Left ventricle myocardium inferior (tissue), 1 donor: ENCODE data around the gene SEBOX. TPM values are rescaled to one million over a fixed set of nuclear protein-coding genes. Genes with fewer than 3 reads are reported as not detected.

Source experiments
- DNase-seq: peaks from one replicate; pipeline ENCODE4 v3.0.0-alpha.2; 2020
- H3K27ac ChIP-seq: fragments of 200-600 bp; replicated peaks from 2 replicates; pipeline ENCODE4 v1.8.0; 2021
- H3K27me3 ChIP-seq: fragments of 200-600 bp; 2 replicates; pipeline ENCODE4 v1.8.0; 2021; ENCODE audit warnings: low read depth
- H3K36me3 ChIP-seq: fragments of 200-600 bp; 2 replicates; pipeline ENCODE4 v1.8.0; 2021
- H3K4me1 ChIP-seq: fragments of 200-600 bp; 2 replicates; pipeline ENCODE4 v1.8.0; 2021
- H3K4me3 ChIP-seq: fragments of 200-600 bp; 2 replicates; pipeline ENCODE4 v1.8.0; 2021; ENCODE audit warnings: mild to moderate bottlenecking, moderate library complexity
- H3K9me3 ChIP-seq: fragments of 200-600 bp; replicated peaks from 2 replicates; pipeline ENCODE4 v1.8.0; 2021
- CTCF ChIP-seq: fragments of 200-600 bp; IDR thresholded peaks from 2 replicates; pipeline ENCODE4 v1.8.0; 2021; ENCODE audit warnings: antibody characterized with exemption, mild to moderate bottlenecking, borderline replicate concordance
- intact Hi-C: fragments of 100-400 bp; cut with micrococcal nuclease; formaldehyde crosslinking; loops from one replicate; pipeline ENCODE4 v1.11.0; 2022
- total RNA-seq: library from RNA; stranded (reverse); fragmentation: NEBNext Ultra II Directional; extraction: Animal tissue kit (Norgen Biotek cat#: 25700); gene quantifications from one replicate; pipeline ENCODE4 v1.2.1, GENCODE V29; 2021
- donor health status: DM: no; HTN: yes; CAD: no; lungs with severe emphysema.

Gene SEBOX
- total RNA-seq, 1 donor from 2014 or later: not detected

- H3K4me1 ChIP-seq: peaks cover 37% of the 10 kb centered on the region
- intact Hi-C loops: no loop called here
- TF ChIP-seq CTCF: no peak
- H3K9me3 ChIP-seq: no peaks in the 10 kb centered on the region
- no peaks in the 10 kb centered on the region for H3K36me3 ChIP-seq
- H3K4me3 ChIP-seq: peak overlapping the region; percentile 76
- no peaks in the 10 kb centered on the region for H3K27me3 ChIP-seq
- peak; percentile 38 for DNase-seq
- peak overlapping the region; percentile 76 for H3K27ac ChIP-seq
Measured at GRCh38 chr17:28372203-28372944, 7.4 kb upstream of the SEBOX start.

GRCh38 chr17:28371245-28372202 is 6.5 kb upstream of the SEBOX start, which contains the start of gene SARM1:
TSS of gene SARM1 (plus strand) at chr17:28371694. CDS start at chr17:28372033, 339 bp downstream.
- Histone ChIP-seq H3K4me3 (peak within 1 kb of the TSS; percentile 76), H3K4me1 (peaks cover 37% of the 10 kb centered on the region), H3K27me3 (no peaks in the 10 kb centered on the region), H3K27ac (peak within 1 kb of the TSS; percentile 76), H3K36me3 (no peaks in the 10 kb centered on the region), H3K9me3 (no peaks in the 10 kb centered on the region)
- DNase-seq: peak; percentile 89
- no peak for TF ChIP-seq CTCF
- intact Hi-C loops: no loop called here

- no peaks in the 10 kb centered on the region for H3K36me3 ChIP-seq
- H3K4me1 ChIP-seq: peaks cover 37% of the 10 kb centered on the region
- peak overlapping the region; percentile 76 for H3K4me3 ChIP-seq
- H3K9me3 ChIP-seq: no peaks in the 10 kb centered on the region
- intact Hi-C loops: no loop called here
- H3K27ac ChIP-seq: peak overlapping the region; percentile 76
- H3K27me3 ChIP-seq: no peaks in the 10 kb centered on the region
- no peak for TF ChIP-seq CTCF
- no peak for DNase-seq
Measured at GRCh38 chr17:28370744-28371103, 5.7 kb upstream of the SEBOX start.

- Histone ChIP-seq H3K27ac (peak within 1 kb of the TSS; percentile 76), H3K4me3 (peak within 1 kb of the TSS; percentile 76), H3K36me3 (no peaks in the 10 kb centered on the region), H3K27me3 (no peaks in the 10 kb centered on the region), H3K4me1 (peaks cover 37% of the 10 kb centered on the region), H3K9me3 (no peaks in the 10 kb centered on the region)
- TF ChIP-seq CTCF: no peak
- intact Hi-C loops: no loop called here
- peak; percentile 46 for DNase-seq
Measured at GRCh38 chr17:28370035-28370743, 5.2 kb upstream of the SEBOX start, which contains the start of gene VTN. TSS of gene VTN (minus strand) at chr17:28370307. CDS start at chr17:28370203, 104 bp downstream.

GRCh38 chr17:28369684-28370034 is 4.7 kb upstream of the SEBOX start:
- Histone ChIP-seq H3K27me3 (no peaks in the 10 kb centered on the region), H3K27ac (peak overlapping the region; percentile 76), H3K4me3 (no peak overlapping the region), H3K4me1 (peaks cover 37% of the 10 kb centered on the region), H3K9me3 (no peaks in the 10 kb centered on the region), H3K36me3 (no peaks in the 10 kb centered on the region)
- intact Hi-C loops: no loop called here
- no peak for DNase-seq
- TF ChIP-seq CTCF: no peak
